Astrocyte of the cerebellum (primary cell): Measurements from ENCODE around the gene SLC2A9.

Experiments
- DNase-seq: peaks from one replicate; pipeline ENCODE4 v3.0.0-alpha.2; 2011; ENCODE audit warnings: low read depth
- H3K4me3 ChIP-seq: 2 replicates; pipeline ENCODE4 v1.5.1; 2011; ENCODE audit warnings: mild to moderate bottlenecking, low read depth, low read length, moderate library complexity
- CTCF ChIP-seq: IDR thresholded peaks from 2 replicates; pipeline ENCODE4 v1.5.1; 2012; ENCODE audit warnings: low read length, low read depth, moderate library complexity, mild to moderate bottlenecking; ENCODE audit errors: missing control alignments
- in situ Hi-C: cut with HindIII; loops from 2 replicates; pipeline ENCODE4 v1.10.0; 2017; ENCODE audit warnings: low sequenced_read_pairs

SLC2A9 gene

GRCh38 chr4:10005632-10006031 is 15.7 kb downstream of the SLC2A9 start:
- in situ Hi-C loops: no loop called here
- H3K4me3 ChIP-seq: no peak overlapping the region
- TF ChIP-seq CTCF: no peak
- no peak for DNase-seq

GRCh38 chr4:10003666-10004065 is 17.6 kb downstream of the SLC2A9 start:
- DNase-seq: no peak
- in situ Hi-C loops: no loop called here
- no peak overlapping the region for H3K4me3 ChIP-seq
- no peak for TF ChIP-seq CTCF

- no peak for TF ChIP-seq CTCF
- H3K4me3 ChIP-seq: no peak overlapping the region
- DNase-seq: no peak
- in situ Hi-C loops: no loop called here
Observed at GRCh38 chr4:10002278-10002677, 19.0 kb downstream of the SLC2A9 start.

GRCh38 chr4:10001757-10002156 is 19.5 kb downstream of the SLC2A9 start:
- in situ Hi-C loops: no loop called here

GRCh38 chr4:9999956-10000561 is 21.2 kb downstream of the SLC2A9 start:
- no peak overlapping the region for H3K4me3 ChIP-seq
- in situ Hi-C loops: no loop called here
- TF ChIP-seq CTCF: no peak
- no peak for DNase-seq

More at GRCh38 chr4:10001757-10002156, 19.5 kb downstream of the SLC2A9 start:
- no peak for TF ChIP-seq CTCF
- no peak for DNase-seq
- H3K4me3 ChIP-seq: no peak overlapping the region

GRCh38 chr4:9997886-9998285 is 23.4 kb downstream of the SLC2A9 start:
- no peak overlapping the region for H3K4me3 ChIP-seq
- in situ Hi-C loops: no loop called here
- DNase-seq: no peak
- no peak for TF ChIP-seq CTCF
